HepG2 (cell line): ENCODE data around the gene SLC43A1. TPM values are rescaled to one million over a fixed set of nuclear protein-coding genes. Genes with fewer than 3 reads are reported as not detected.

Experiments used
- ARID4A ChIP-seq: sonication (generic); formaldehyde crosslinking; IDR thresholded peaks from 2 replicates; pipeline ENCODE4 v1.5.0; 2020; ENCODE audit warnings: mild to moderate bottlenecking, missing genetic modification reagents, borderline replicate concordance
- ELF3 ChIP-seq: IDR thresholded peaks from 2 replicates; pipeline ENCODE4 v1.6.1; 2016; ENCODE audit warnings: missing genetic modification reagents, missing compliant biosample characterization
- ETV6 ChIP-seq: sonication (generic); formaldehyde crosslinking; conservative IDR thresholded peaks from 2 replicates; pipeline ENCODE4 v1.4.0; 2020; ENCODE audit warnings: missing genetic modification reagents
- HCFC1 ChIP-seq: fragments of 150-350 bp; IDR thresholded peaks from 2 replicates; pipeline ENCODE4 v1.6.1; 2014; ENCODE audit warnings: low read depth, low read length
- HINFP ChIP-seq: sonication (generic); formaldehyde crosslinking; IDR thresholded peaks from 2 replicates; pipeline ENCODE4 v1.4.0; 2020; ENCODE audit warnings: low read depth, mild to moderate bottlenecking, missing genetic modification reagents
- HOXA3 ChIP-seq: sonication (generic); formaldehyde crosslinking; IDR thresholded peaks from 2 replicates; pipeline ENCODE4 v1.5.0; 2020; ENCODE audit warnings: missing genetic modification reagents
- MED1 ChIP-seq: sonication (generic); formaldehyde crosslinking; IDR thresholded peaks from 2 replicates; pipeline ENCODE4 v1.4.0; 2020; ENCODE audit warnings: missing genetic modification reagents
- ZBTB2 ChIP-seq: sonication (generic); formaldehyde crosslinking; IDR thresholded peaks from 2 replicates; pipeline ENCODE4 v1.8.0; 2022; ENCODE audit warnings: low read depth, missing genetic modification reagents
- ZNF614 ChIP-seq: IDR thresholded peaks from 2 replicates; pipeline ENCODE4 v1.6.1; 2018; ENCODE audit warnings: missing biosample characterization, missing genetic modification reagents, inconsistent platforms, borderline replicate concordance
- ZNF784 ChIP-seq: sonication (generic); formaldehyde crosslinking; IDR thresholded peaks from 2 replicates; pipeline ENCODE4 v1.5.1; 2020; ENCODE audit warnings: missing genetic modification reagents, mild to moderate bottlenecking, borderline replicate concordance
- polyA plus RNA-seq, 8 experiments: library from polyadenylated mRNA; depleted of rRNA in 3 of 8; stranded (reverse) in 7 of 8; unstranded in 1 of 8; fragments of >200 nt; fragmentation: Illumina TruSeq in 4 of 8; extraction: Trizol in 4 of 8; gene quantifications; 2 replicates each; pipeline versions ENCODE4 v1.2.1 to v1.2.3, GENCODE V29; 2011 to 2016; ENCODE audit warnings: low read depth in 4 of 8, missing spikeins in 1 of 8, mixed read lengths in 1 of 8; ENCODE audit not compliant: insufficient read depth in 1 of 8
- total RNA-seq, 5 experiments: library from RNA; depleted of rRNA; stranded (reverse); fragments of >200 nt; fragmentation: Illumina TruSeq; extraction: Trizol; gene quantifications; 2 replicates each; pipeline ENCODE4 v1.2.3, GENCODE V29; 2016; ENCODE audit warnings: low read depth in 1 of 5
- TF ChIP-seq, protein P1 (sequence below): IDR thresholded peaks from 2 replicates; pipeline ENCODE4 v1.6.1; 2018; ENCODE audit warnings: missing genetic modification reagents, mild to moderate bottlenecking, missing compliant biosample characterization

Gene SLC43A1
- total and polyA plus RNA-seq, 2 of the 13 experiments (the other 11 are each of a cell fraction or from before 2014, with no cell fraction given), result 72.3 to 87.6 TPM

DNA sequence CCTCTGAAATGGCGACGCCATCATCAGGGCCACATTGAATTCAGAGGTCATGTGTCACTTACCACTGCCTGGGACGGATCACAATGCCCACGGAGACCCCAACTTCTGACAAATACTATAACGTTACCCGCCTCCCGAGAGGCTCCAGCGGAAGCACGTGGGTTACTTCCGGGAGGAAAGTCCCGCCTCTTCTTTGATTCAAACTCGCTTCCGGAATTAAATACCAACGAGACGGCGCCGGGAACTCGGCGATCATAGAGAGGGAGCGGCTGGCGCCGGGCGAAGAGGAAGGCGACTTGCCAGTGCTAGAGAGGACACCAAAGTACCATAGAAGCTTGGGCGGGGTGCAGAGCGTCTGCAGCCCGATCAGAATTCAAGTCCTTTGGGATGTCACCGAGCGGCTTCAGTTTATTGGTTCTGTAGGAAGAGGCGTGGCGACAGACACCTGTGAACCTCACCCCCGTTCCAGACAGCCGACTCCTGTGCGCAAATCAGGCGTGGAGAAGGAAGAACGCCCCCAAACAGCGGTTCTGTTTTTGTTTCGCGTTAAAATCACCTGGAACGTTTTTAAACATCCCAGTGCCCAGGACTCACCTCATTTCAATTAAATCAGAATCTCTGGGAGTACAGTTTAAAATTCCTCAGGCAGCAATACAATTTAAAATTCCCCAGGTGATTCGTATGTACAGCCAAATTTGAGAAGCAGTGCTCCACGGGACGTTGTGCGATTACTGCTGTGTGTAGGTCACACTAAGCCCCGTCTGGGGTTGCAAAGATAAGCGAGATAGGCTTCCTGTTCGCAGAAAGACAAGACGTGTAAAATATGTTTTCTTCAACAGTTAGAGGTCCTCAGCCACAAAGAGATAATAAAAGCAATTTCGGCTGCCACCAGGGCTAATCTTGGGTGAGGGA lies 15.3 kb upstream of the SLC43A1 start, which contains the start of gene TIMM10 (continued):
- TF ChIP-seq MED1 (CRISPR knock-in tag) (peak; percentile 79), ZNF614 (CRISPR knock-in tag) (peak; percentile 86; the same call in 1 of the 2 replicates), ZBTB2 (CRISPR knock-in tag) (peak; percentile 56; the same call in 1 of the 2 replicates), HINFP (CRISPR knock-in tag) (0 out of 2 replicates have a peak, but pooled peaks have one; percentile 19), ELF3 (CRISPR knock-in tag) (peak; percentile 92), HOXA3 (CRISPR knock-in tag) (peak; percentile 84), ARID4A (CRISPR knock-in tag) (peak; percentile 95), HCFC1 (peak; percentile 52; the same call in 1 of the 2 replicates), ZNF784 (CRISPR knock-in tag) (peak; percentile 82; the same call in 1 of the 2 replicates), ETV6 (0 out of 2 replicates have a peak, but pooled peaks have one; percentile 57)
- TF ChIP-seq, protein P1, sequence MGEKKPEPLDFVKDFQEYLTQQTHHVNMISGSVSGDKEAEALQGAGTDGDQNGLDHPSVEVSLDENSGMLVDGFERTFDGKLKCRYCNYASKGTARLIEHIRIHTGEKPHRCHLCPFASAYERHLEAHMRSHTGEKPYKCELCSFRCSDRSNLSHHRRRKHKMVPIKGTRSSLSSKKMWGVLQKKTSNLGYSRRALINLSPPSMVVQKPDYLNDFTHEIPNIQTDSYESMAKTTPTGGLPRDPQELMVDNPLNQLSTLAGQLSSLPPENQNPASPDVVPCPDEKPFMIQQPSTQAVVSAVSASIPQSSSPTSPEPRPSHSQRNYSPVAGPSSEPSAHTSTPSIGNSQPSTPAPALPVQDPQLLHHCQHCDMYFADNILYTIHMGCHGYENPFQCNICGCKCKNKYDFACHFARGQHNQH (CRISPR knock-in tag), result peak; percentile 92
